Trophoblast cell (in vitro differentiated cells and primary cell): Measurements from ENCODE around the gene GLIPR1L2.

Experiments
- DNase-seq, 2 donors: peaks; one replicate each; pipeline ENCODE4 v3.0.0-alpha.2; 2016
- H2AFZ ChIP-seq: 2 replicates; pipeline ENCODE4 v1.6.1; 2013; ENCODE audit warnings: low read length, moderate library complexity, mild to moderate bottlenecking; ENCODE audit not compliant: insufficient read depth, poor library complexity
- H2AK5ac ChIP-seq: 2 replicates; pipeline ENCODE4 v1.6.1; 2013; ENCODE audit warnings: mild to moderate bottlenecking, low read length
- H2BK120ac ChIP-seq: 2 replicates; pipeline ENCODE4 v1.6.1; 2013; ENCODE audit warnings: low read length, mild to moderate bottlenecking, moderate library complexity; ENCODE audit not compliant: insufficient read depth, poor library complexity
- H2BK12ac ChIP-seq: 2 replicates; pipeline ENCODE4 v1.6.1; 2013; ENCODE audit warnings: mild to moderate bottlenecking, low read length, moderate library complexity
- H2BK5ac ChIP-seq: 2 replicates; pipeline ENCODE4 v1.6.1; 2013; ENCODE audit warnings: low read length, low read depth, moderate library complexity, mild to moderate bottlenecking; ENCODE audit not compliant: poor library complexity
- H3K14ac ChIP-seq: 2 replicates; pipeline ENCODE4 v1.6.1; 2013; ENCODE audit warnings: mild to moderate bottlenecking, low read length
- H3K18ac ChIP-seq: 2 replicates; pipeline ENCODE4 v1.6.1; 2013; ENCODE audit warnings: mild to moderate bottlenecking, low read length
- H3K23ac ChIP-seq: 2 replicates; pipeline ENCODE4 v1.6.1; 2013; ENCODE audit warnings: low read length
- H3K27ac ChIP-seq: 2 replicates; pipeline ENCODE4 v1.5.1; 2013; ENCODE audit warnings: low read depth, mild to moderate bottlenecking, inconsistent platforms, low read length, moderate library complexity
- H3K27me3 ChIP-seq: 2 replicates; pipeline ENCODE4 v1.6.1; 2013; ENCODE audit warnings: inconsistent platforms, mild to moderate bottlenecking, low read length, moderate library complexity; ENCODE audit not compliant: insufficient read depth
- H3K36me3 ChIP-seq, 2 experiments: 1 replicate in 1 of 2; 2 replicates in 1 of 2; pipeline ENCODE4 v1.6.1; 2013; ENCODE audit warnings: low read length in 2 of 2, mild to moderate bottlenecking in 2 of 2, moderate library complexity in 1 of 2; ENCODE audit not compliant: insufficient read depth in 2 of 2, control insufficient read depth in 1 of 2
- H3K4ac ChIP-seq: 2 replicates; pipeline ENCODE4 v1.6.1; 2013; ENCODE audit warnings: low read depth, mild to moderate bottlenecking, low read length, moderate library complexity
- H3K4me1 ChIP-seq, 2 experiments: 1 replicate in 1 of 2; 2 replicates in 1 of 2; pipeline ENCODE4 v1.6.1; 2013; ENCODE audit warnings: low read length in 2 of 2, mild to moderate bottlenecking in 2 of 2, moderate library complexity in 1 of 2; ENCODE audit not compliant: insufficient read depth in 2 of 2, control insufficient read depth in 1 of 2
- H3K4me2 ChIP-seq: 2 replicates; pipeline ENCODE4 v1.6.1; 2013; ENCODE audit warnings: inconsistent platforms, mild to moderate bottlenecking, low read length, moderate library complexity
- H3K4me3 ChIP-seq: 2 replicates; pipeline ENCODE4 v1.5.1; 2013; ENCODE audit warnings: mild to moderate bottlenecking, low read depth, low read length, inconsistent platforms
- H3K79me1 ChIP-seq: one replicate; pipeline ENCODE4 v1.6.1; 2013; ENCODE audit warnings: low read length
- H3K79me2 ChIP-seq: 2 replicates; pipeline ENCODE4 v1.6.1; 2013; ENCODE audit warnings: low read length, mild to moderate bottlenecking; ENCODE audit not compliant: control insufficient read depth, insufficient read depth, poor library complexity
- H3K9ac ChIP-seq: 2 replicates; pipeline ENCODE4 v1.6.1; 2013; ENCODE audit warnings: mild to moderate bottlenecking, low read length
- H3K9me3 ChIP-seq: 2 replicates; pipeline ENCODE4 v1.6.1; 2013; ENCODE audit warnings: low read depth, mild to moderate bottlenecking, control low read depth, inconsistent platforms, low read length; ENCODE audit not compliant: insufficient read depth
- H4K12ac ChIP-seq: 2 replicates; pipeline ENCODE4 v1.6.1; 2013; ENCODE audit warnings: low read depth, mild to moderate bottlenecking, low read length, moderate library complexity
- H4K8ac ChIP-seq: 2 replicates; pipeline ENCODE4 v1.6.1; 2013; ENCODE audit warnings: low read depth, mild to moderate bottlenecking, low read length, moderate library complexity
- H4K91ac ChIP-seq: one replicate; pipeline ENCODE4 v1.6.1; 2013; ENCODE audit warnings: low read depth, mild to moderate bottlenecking, low read length, moderate library complexity
- WGBS: extraction: QIAGEN DNeasy Blood & Tissue Kit; methylation state at CpG from one replicate; pipeline ENCODE4 v1.1.7; 2013; ENCODE audit warnings: missing lambda C conversion rate; ENCODE audit not compliant: insufficient read length, insufficient coverage; ENCODE audit errors: extremely low coverage; 5-methylcytosine and 5-hydroxymethylcytosine counted together

The GLIPR1L2 gene

DNA sequence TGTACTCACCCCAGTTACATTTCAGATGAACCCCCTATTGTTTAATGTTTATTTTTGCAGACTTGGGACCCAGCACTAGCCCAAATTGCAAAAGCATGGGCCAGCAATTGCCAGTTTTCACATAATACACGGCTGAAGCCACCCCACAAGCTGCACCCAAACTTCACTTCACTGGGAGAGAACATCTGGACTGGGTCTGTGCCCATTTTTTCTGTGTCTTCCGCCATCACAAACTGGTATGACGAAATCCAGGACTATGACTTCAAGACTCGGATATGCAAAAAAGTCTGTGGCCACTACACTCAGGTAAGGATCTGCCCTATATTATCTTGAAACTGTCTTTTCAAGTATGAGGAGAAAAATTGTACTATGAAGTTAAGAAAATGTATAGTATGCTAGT, 90.9 kb downstream of the GLIPR1L2 start:
- Histone ChIP-seq H2AK5ac (no peak overlapping the region), H2BK12ac (no peak overlapping the region), H3K4me3 (no peak overlapping the region), H3K9me3 (no peaks in the 10 kb centered on the region), H4K91ac (no peak overlapping the region), H3K9ac (no peak overlapping the region), H3K79me1 (peaks cover 5% of the 10 kb centered on the region), H4K8ac (no peak overlapping the region), H2AFZ (no peak overlapping the region), H4K12ac (no peak overlapping the region), H2BK120ac (no peak overlapping the region), H3K18ac (no peak overlapping the region), H3K4ac (no peak overlapping the region), H3K14ac (no peak overlapping the region), H3K27me3 (no peaks in the 10 kb centered on the region), H3K4me1 (peaks cover 2 to 3% of the 10 kb centered on the region in 2 experiments), H3K23ac (no peak overlapping the region), H3K79me2 (no peaks in the 10 kb centered on the region), H3K36me3 (no peaks in the 10 kb centered on the region), H3K4me2 (peak overlapping the region; percentile 61), H3K27ac (no peak overlapping the region), H2BK5ac (peak overlapping the region; percentile 11)
- no CpG with 5 or more reads among the region's 4 CpGs for WGBS
- peak; percentile 41 to 87 for DNase-seq
